SK-N-SH treated with all-trans-retinoic acid at 6 μM for 48 hours (cell line): ENCODE data around the gene PARP16.

Experiments used
- ATAC-seq: fragments of 200-7000 bp; cut with Tn5 transposase; 3 replicates; pipeline ENCODE4 v1.9.1; 2020; ENCODE audit warnings: mild to moderate bottlenecking, moderate library complexity
- ARNTL ChIP-seq: fragments of 450-650 bp; formaldehyde crosslinking; IDR thresholded peaks from 2 replicates; pipeline ENCODE4 v1.5.0; 2020; ENCODE audit warnings: low read depth, mild to moderate bottlenecking, moderate library complexity, borderline replicate concordance
- BACH2 ChIP-seq: fragments of 250-450 bp; sonication (Bioruptor Pico); IDR thresholded peaks from 2 replicates; pipeline ENCODE4 v1.9.0; 2021; ENCODE audit warnings: mild to moderate bottlenecking, borderline replicate concordance
- CREB5 ChIP-seq: fragments of 250-450 bp; sonication (Bioruptor Pico); IDR thresholded peaks from 2 replicates; pipeline ENCODE4 v1.5.1; 2020; ENCODE audit warnings: low read depth, mild to moderate bottlenecking, moderate library complexity
- CSDC2 ChIP-seq: fragments of 250-450 bp; sonication (Bioruptor Pico); IDR thresholded peaks from 2 replicates; pipeline ENCODE4 v1.5.0; 2020; ENCODE audit warnings: mild to moderate bottlenecking, moderate library complexity
- CSRNP3 ChIP-seq: fragments of 250-450 bp; sonication (Bioruptor Pico); IDR thresholded peaks from 2 replicates; pipeline ENCODE4 v1.5.1; 2021; ENCODE audit warnings: mild to moderate bottlenecking, moderate library complexity
- ESRRG ChIP-seq: fragments of 250-450 bp; sonication (Bioruptor Pico); IDR thresholded peaks from 2 replicates; pipeline ENCODE4 v1.6.1; 2021; ENCODE audit warnings: mild to moderate bottlenecking
- GLIS3 ChIP-seq: fragments of 250-450 bp; sonication (Bioruptor Pico); IDR thresholded peaks from 2 replicates; pipeline ENCODE4 v1.5.0; 2020; ENCODE audit warnings: mild to moderate bottlenecking, moderate library complexity
- ISL1 ChIP-seq: fragments of 250-450 bp; sonication (Bioruptor Pico); IDR thresholded peaks from 2 replicates; pipeline ENCODE4 v2.1.2; 2022; ENCODE audit warnings: mild to moderate bottlenecking, moderate library complexity
- OSR1 ChIP-seq: fragments of 250-450 bp; sonication (Bioruptor Pico); IDR thresholded peaks from 2 replicates; pipeline ENCODE4 v1.8.0; 2022; ENCODE audit warnings: moderate library complexity, mild to moderate bottlenecking, inconsistent platforms
- PATZ1 ChIP-seq: fragments of 250-450 bp; sonication (Bioruptor Pico); IDR thresholded peaks from 2 replicates; pipeline ENCODE4 v1.8.0; 2020; ENCODE audit warnings: mild to moderate bottlenecking, moderate library complexity, borderline replicate concordance
- POU6F1 ChIP-seq: fragments of 250-450 bp; sonication (Bioruptor Pico); IDR thresholded peaks from 2 replicates; pipeline ENCODE4 v1.8.0; 2021; ENCODE audit warnings: low read depth, mild to moderate bottlenecking, moderate library complexity, borderline replicate concordance
- PPARA ChIP-seq: fragments of 250-450 bp; sonication (Bioruptor Pico); IDR thresholded peaks from 2 replicates; pipeline ENCODE4 v1.5.0; 2020; ENCODE audit warnings: mild to moderate bottlenecking, borderline replicate concordance
- RARB ChIP-seq: fragments of 250-450 bp; sonication (Bioruptor Pico); IDR thresholded peaks from 2 replicates; pipeline ENCODE4 v1.8.0; 2021; ENCODE audit warnings: mild to moderate bottlenecking, moderate library complexity
- SNAI2 ChIP-seq: fragments of 250-450 bp; sonication (Bioruptor Pico); IDR thresholded peaks from 2 replicates; pipeline ENCODE4 v1.5.0; 2020; ENCODE audit warnings: mild to moderate bottlenecking, moderate library complexity
- TCF4 ChIP-seq: fragments of 250-450 bp; sonication (Bioruptor Pico); IDR thresholded peaks from 2 replicates; pipeline ENCODE4 v1.8.0; 2021; ENCODE audit warnings: mild to moderate bottlenecking, moderate library complexity, borderline replicate concordance
- TSHZ2 ChIP-seq: fragments of 250-450 bp; sonication (Bioruptor Pico); IDR thresholded peaks from 2 replicates; pipeline ENCODE4 v1.5.0; 2020; ENCODE audit warnings: mild to moderate bottlenecking, moderate library complexity
- ZC3H10 ChIP-seq: fragments of 250-450 bp; sonication (Bioruptor Pico); IDR thresholded peaks from 2 replicates; pipeline ENCODE4 v1.5.1; 2021; ENCODE audit warnings: mild to moderate bottlenecking, moderate library complexity
- ZFP3 ChIP-seq: fragments of 250-450 bp; sonication (Bioruptor Pico); IDR thresholded peaks from 2 replicates; pipeline ENCODE4 v1.5.0; 2020; ENCODE audit warnings: mild to moderate bottlenecking, moderate library complexity
- ZFP30 ChIP-seq: fragments of 450-650 bp; formaldehyde crosslinking; IDR thresholded peaks from 2 replicates; pipeline ENCODE4 v1.5.0; 2022; ENCODE audit warnings: mild to moderate bottlenecking, moderate library complexity
- ZNF565 ChIP-seq: fragments of 450-650 bp; formaldehyde crosslinking; conservative IDR thresholded peaks from 2 replicates; pipeline ENCODE4 v1.5.0; 2020; ENCODE audit warnings: low read depth, mild to moderate bottlenecking, moderate library complexity
- ZNF70 ChIP-seq: fragments of 450-650 bp; formaldehyde crosslinking; IDR thresholded peaks from 2 replicates; pipeline ENCODE4 v1.5.0; 2020; ENCODE audit warnings: mild to moderate bottlenecking, moderate library complexity
- ZNF8 ChIP-seq: fragments of 450-650 bp; formaldehyde crosslinking; IDR thresholded peaks from 2 replicates; pipeline ENCODE4 v1.5.0; 2020; ENCODE audit warnings: mild to moderate bottlenecking, moderate library complexity

PARP16 gene

GRCh38 chr15:65254356-65254755 lies 32.3 kb downstream of the PARP16 start:
- no peak for ATAC-seq
- TF ChIP-seq PATZ1 (no peak), SNAI2 (CRISPR knock-in tag) (no peak), ESRRG (CRISPR knock-in tag) (no peak), ZC3H10 (no peak), ISL1 (CRISPR knock-in tag) (no peak), TCF4 (CRISPR knock-in tag) (no peak), TSHZ2 (CRISPR knock-in tag) (no peak), OSR1 (CRISPR knock-in tag) (no peak), GLIS3 (CRISPR knock-in tag) (no peak), ZFP30 (CRISPR knock-in tag) (no peak), CREB5 (CRISPR knock-in tag) (no peak), ZNF70 (CRISPR knock-in tag) (no peak), CSDC2 (CRISPR knock-in tag) (no peak), ZNF8 (CRISPR knock-in tag) (no peak), PPARA (CRISPR knock-in tag) (no peak), RARB (CRISPR knock-in tag) (no peak), CSRNP3 (CRISPR knock-in tag) (no peak), ZNF565 (no peak), POU6F1 (no peak)

- no peak for ATAC-seq
Observed at GRCh38 chr15:65249641-65250040, 37.0 kb downstream of the PARP16 start.

More at GRCh38 chr15:65249641-65250040, 37.0 kb downstream of the PARP16 start:
- no peak for TF ChIP-seq ESRRG (CRISPR knock-in tag)
- no peak for TF ChIP-seq ARNTL (CRISPR knock-in tag)
- no peak for TF ChIP-seq CREB5 (CRISPR knock-in tag)
- no peak for TF ChIP-seq PATZ1
- TF ChIP-seq SNAI2 (CRISPR knock-in tag): no peak
- TF ChIP-seq ZC3H10: no peak
- no peak for TF ChIP-seq ZNF70 (CRISPR knock-in tag)
- no peak for TF ChIP-seq PPARA (CRISPR knock-in tag)
- TF ChIP-seq TSHZ2 (CRISPR knock-in tag): no peak
- no peak for TF ChIP-seq BACH2 (CRISPR knock-in tag)
- TF ChIP-seq ZFP3 (CRISPR knock-in tag): no peak
- TF ChIP-seq ISL1 (CRISPR knock-in tag): no peak
- TF ChIP-seq RARB (CRISPR knock-in tag): no peak
- no peak for TF ChIP-seq ZNF8 (CRISPR knock-in tag)
- TF ChIP-seq CSDC2 (CRISPR knock-in tag): no peak
- TF ChIP-seq ZNF565: no peak
